A549 (cell line): ENCODE data around the gene IFITM5.

Experiments used
- CEBPB ChIP-seq, 2 experiments: fragments of >200 bp in 1 of 2; sonication (Bioruptor Twin) in 1 of 2; formaldehyde crosslinking in 1 of 2; IDR thresholded peaks; 2 replicates each; pipeline ENCODE4 v1.6.1; 2012 to 2016
- CTCF ChIP-seq: fragments of >200 bp; sonication (Bioruptor Twin); formaldehyde crosslinking; IDR thresholded peaks from 3 replicates; pipeline ENCODE4 v1.5.1; 2016
- JUNB ChIP-seq: fragments of >200 bp; sonication (Bioruptor Twin); formaldehyde crosslinking; IDR thresholded peaks from 2 replicates; pipeline ENCODE4 v1.6.1; 2016
- POLR2A ChIP-seq: IDR thresholded peaks from 2 replicates; pipeline ENCODE4 v1.6.1; 2012; ENCODE audit warnings: mild to moderate bottlenecking, low read length
- POLR2AphosphoS2 ChIP-seq: conservative IDR thresholded peaks from 2 replicates; pipeline ENCODE4 v1.6.1; 2012; ENCODE audit warnings: low read length, improper control_type of control experiment, inconsistent platforms
- RAD21 ChIP-seq, 2 experiments: fragments of >200 bp in 1 of 2; sonication (Bioruptor Twin) in 1 of 2; formaldehyde crosslinking in 1 of 2; IDR thresholded peaks in 1 of 2; conservative IDR thresholded peaks in 1 of 2; 2 replicates in 1 of 2; 3 replicates in 1 of 2; pipeline ENCODE4 v1.6.1; 2012 to 2018; ENCODE audit warnings: inconsistent platforms in 1 of 2
- REST ChIP-seq: fragments of 200-600 bp; sonication (generic); IDR thresholded peaks from 2 replicates; pipeline ENCODE4 v1.6.1; 2016; ENCODE audit warnings: antibody characterized with exemption, mild to moderate bottlenecking, moderate library complexity
- SREBF2 ChIP-seq: fragments of 450-650 bp; IDR thresholded peaks from 2 replicates; pipeline ENCODE4 v1.6.1; 2014; ENCODE audit warnings: mild to moderate bottlenecking, moderate library complexity

DNA sequence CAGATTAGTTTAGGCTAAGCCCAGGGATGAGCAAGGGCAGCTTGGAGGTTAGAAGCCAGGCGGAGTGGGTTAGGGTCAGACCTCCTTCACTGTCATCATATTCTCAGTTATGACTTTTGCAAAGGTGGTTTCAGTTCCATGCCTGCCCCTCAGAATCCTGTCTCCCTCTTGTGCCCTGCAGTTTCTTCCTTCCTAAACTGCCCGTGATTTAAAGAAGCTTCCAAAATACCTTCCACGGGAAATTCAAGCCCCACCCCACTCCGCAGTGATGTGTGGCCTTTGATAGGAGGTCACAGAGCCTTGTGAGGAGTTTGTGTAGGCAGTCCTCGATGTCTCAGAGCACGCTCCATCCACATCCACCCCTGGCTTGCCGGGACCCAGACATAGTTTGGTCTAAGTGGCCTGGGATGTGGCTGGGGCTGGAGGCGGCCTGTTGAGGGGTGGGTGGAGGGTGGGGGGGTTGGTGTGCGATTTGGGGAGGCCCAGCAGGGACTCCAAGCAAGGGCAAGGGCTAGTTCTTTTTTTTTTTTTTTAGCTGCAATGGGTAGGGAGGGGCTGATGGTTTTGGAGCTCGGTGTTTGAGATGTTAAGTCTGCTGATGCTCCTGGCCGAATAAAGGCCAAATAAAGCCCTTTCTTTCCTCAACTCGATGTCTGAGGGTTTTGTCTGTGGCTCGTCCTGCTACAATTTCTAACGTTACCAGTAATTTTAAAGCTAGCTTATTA is 12.9 kb upstream of the IFITM5 start:
- TF ChIP-seq POLR2AphosphoS2 (no peak), CEBPB (IDR thresholded peaks at IDR 0.05) (no peak), POLR2A (no peak), CTCF (no peak), RAD21 (conservative IDR thresholded peaks at IDR 0.05 in 1 of 2, IDR thresholded peaks at IDR 0.05 in 1 of 2) (no peak), SREBF2 (no peak), REST (no peak), JUNB (no peak)
